Amniotic epithelial cell (primary cell): Measurements from ENCODE around the gene PCNX2.

Experiments
- DNase-seq: peaks from one replicate; pipeline ENCODE4 v3.0.0-alpha.2; 2010; ENCODE audit warnings: low read depth

PCNX2 gene

GRCh38 chr1:233315718-233316301, 20.3 kb upstream of the PCNX2 start:
- DNase-seq, result no peak

DNA sequence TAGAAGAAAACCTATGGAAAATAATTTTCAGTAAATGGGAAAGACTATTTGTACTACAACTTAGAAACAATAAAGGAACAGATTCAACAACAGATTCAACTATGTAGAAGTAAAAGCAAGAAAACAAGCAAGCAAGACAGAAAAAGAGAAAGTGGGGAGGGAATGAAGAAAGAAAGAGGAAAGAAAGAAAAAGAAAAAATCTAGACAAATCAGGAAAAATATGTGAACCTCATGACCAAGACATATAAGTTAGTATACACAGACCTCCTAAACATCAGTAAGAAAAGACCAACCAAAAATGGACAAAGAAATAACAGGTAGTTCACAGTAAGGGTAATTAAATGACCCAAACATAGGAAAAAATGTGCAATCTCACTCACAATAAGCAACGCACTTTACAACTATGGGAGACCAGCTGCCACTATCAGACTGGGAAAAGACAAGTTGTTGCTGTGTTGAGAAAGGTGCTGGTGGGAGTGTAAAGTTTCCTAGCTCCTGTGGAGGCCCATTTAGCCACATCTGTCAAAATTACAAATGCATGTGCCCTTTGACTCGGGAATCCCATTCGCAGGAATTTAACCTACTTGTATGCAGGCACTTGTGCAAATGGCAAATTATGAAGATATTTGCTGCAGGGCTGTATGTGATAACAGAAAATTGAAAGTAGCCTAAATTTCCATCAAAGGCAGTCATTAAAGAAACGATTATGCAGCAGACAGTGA, 18.1 kb upstream of the PCNX2 start:
- DNase-seq, result no peak

DNA sequence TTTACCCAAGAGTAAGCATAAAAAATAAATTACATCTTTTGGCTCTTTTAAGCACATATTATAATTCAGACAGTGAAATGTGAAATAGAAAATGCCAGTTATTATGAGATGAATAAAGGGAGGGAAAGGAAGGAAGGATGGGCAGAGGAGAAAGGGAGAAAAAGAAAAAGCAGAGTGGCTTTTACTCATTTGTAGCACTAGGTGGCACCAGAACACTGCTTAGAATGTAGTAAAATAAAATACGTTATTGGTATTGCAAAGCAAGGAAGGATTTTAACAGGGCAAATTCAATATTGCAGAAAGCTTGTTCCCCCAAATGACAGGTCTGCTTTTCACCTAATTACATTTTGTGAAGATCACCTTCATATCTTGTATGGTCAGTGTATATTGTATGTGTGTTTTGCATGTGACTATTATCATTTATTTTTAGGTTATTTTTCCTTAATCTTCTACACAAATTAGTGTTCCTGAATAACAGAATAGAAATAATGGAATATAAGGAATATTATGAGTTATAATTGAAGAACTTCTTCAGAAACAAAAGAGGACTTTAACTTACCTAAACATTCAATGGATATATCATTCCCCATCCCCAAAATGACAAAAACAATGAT, 9.1 kb upstream of the PCNX2 start:
- DNase-seq, result peak; percentile 16

DNA sequence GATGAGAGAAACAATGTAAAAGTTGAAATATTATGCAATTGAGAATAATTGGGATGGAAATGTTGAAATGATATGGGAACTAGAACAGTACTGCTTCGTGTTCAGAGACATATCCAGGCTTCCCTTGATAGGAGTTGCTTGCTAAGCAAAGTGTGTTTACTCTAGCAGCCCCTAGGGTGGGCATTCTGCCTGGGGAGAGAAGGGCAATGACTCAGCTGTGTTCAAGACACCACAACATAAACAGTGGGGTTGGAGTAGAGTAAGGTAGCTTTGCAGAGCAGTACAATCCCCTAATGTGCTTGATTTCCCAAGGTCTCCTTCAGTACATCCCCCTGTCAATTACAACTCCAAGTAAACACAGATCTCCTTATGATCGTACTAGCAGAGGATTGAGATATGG, 4.8 kb upstream of the PCNX2 start:
- peak; percentile 21 for DNase-seq

GRCh38 chr1:233299450-233299849, 3.9 kb upstream of the PCNX2 start:
- no peak for DNase-seq

- DNase-seq, result no peak
Observed at GRCh38 chr1:233295975-233296322, 424 bp upstream of the PCNX2 start.

DNA sequence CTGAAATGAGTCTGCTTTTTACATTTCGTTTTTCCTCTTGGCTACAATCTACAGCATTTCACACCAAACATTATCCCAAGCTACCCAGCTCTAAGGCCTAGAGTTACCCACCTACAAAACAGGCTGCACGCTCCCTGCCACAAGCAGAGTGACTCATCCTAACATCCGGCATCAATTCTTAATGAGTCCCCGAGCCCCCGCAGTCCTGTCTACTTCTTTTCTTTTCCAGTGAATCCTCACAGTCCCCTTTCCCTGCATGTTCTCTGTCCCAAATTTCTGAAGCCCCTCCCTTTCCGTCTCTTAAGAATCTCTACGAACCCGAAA, 650 bp downstream of the PCNX2 start:
- peak; percentile 58 for DNase-seq

DNA sequence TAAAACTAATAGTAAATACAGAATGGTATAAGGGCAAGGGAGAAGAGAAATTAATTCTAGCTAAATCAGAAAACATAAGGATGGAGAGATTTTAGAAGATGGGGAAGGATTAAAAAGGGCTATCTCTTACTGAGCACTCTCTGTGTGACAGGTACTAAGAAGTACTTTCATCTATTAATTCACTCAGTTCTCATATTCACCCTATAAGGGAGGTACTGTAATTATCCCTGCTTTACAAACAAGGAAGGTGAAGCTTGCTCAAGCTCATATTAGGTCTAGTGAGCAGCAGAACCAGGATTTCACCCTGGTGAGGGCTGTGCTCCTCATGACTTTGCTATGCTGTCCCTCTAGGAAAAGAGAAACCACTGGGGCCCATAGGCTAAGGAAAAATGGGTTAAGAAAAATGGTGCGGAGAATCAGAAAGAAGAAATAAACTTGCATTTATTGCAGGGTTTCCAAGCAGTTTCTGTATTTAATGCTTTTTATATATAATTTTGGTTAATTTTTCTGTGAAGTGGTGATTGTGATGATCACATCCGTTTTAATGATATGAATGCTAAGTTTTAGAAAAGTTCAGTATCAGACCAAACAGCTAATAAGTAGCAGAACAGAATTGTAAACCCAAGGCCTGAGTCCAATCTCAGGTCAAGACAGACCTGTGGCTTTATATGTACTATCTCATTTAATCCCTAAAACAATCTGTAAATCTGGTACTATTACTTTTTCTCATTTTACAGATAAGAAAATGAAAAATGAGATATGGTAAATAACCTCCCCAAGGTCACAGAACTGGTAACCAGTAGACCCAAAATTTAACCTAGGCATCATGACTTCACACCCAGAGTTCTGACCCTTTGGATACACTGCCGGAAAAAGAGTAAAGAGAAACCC, 1.7 kb downstream of the PCNX2 start:
- no peak for DNase-seq

GRCh38 chr1:233290396-233291034, 5.0 kb downstream of the PCNX2 start:
- no peak for DNase-seq

DNA sequence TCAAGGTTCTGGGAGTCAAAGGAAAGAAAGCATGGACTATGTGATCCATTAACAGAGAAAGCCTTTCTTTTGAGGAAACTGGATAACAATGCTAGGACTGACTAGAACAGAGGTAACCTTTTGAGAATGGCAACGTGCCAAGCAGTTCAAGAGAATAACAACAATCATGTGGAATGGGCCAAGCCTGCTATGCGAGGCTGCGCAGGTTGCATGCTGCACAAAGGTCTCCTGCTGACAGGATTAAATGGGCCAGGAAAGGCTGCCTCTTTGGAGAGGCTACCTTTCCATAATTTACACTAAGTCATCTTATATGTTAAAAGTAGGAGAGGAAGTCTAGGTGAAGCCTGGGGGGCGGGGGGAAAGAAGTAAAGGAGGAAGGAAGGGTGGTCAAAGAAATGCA, 5.8 kb downstream of the PCNX2 start:
- DNase-seq, result no peak

- DNase-seq, result no peak
Observed at GRCh38 chr1:233282582-233282886, 13.0 kb downstream of the PCNX2 start.

DNA sequence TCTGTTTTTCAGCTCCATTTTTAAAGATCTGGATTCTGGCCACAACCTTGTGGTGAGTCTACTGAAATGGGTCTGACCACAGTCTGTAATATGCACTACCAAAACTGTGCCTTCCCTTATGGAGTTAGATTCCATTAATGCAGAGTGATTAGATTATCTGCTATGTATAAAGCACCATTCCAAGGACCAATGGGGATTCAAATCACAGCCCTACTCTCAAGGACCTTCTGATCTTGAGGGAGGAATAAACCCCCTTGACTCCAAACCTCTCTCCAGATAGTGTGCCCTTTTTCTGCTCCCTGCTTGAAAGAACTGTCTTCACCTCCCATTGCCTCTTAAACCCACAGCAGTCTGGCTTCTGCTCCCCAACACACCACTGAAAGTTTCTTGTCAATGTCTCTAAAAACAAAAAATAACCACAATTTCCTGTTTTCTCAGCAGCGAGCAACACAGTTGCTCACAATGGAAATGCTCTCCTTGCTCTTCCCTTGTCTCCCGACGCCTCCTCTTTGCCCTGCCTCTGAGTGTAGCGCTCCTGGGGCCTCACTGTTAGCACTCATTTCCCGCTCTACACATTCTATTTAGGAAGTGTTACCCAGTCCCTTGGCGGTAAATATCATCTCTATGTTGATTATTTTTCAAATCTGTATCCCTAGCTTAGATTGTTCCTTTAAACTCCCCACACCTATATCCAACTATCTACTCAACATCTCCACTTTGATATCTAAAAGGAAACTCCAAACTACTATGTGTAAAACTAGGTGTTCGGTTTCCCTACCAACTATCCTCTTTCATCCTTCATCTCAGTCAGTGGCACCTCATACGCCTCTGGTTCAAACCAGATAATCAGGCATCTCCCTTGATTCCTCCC, 13.6 kb downstream of the PCNX2 start:
- peak; percentile 44 for DNase-seq

GRCh38 chr1:233279971-233280370, 15.6 kb downstream of the PCNX2 start:
- no peak for DNase-seq

- DNase-seq, result no peak
Observed at GRCh38 chr1:233278631-233279030, 16.9 kb downstream of the PCNX2 start.

- no peak for DNase-seq
Observed at GRCh38 chr1:233277637-233278606, 17.6 kb downstream of the PCNX2 start.

GRCh38 chr1:233269656-233270055, 25.9 kb downstream of the PCNX2 start:
- DNase-seq, result peak; percentile 77

GRCh38 chr1:233268389-233269022, 27.0 kb downstream of the PCNX2 start:
- DNase-seq, result no peak

- no peak for DNase-seq
Observed at GRCh38 chr1:233261695-233262094, 33.8 kb downstream of the PCNX2 start.

DNA sequence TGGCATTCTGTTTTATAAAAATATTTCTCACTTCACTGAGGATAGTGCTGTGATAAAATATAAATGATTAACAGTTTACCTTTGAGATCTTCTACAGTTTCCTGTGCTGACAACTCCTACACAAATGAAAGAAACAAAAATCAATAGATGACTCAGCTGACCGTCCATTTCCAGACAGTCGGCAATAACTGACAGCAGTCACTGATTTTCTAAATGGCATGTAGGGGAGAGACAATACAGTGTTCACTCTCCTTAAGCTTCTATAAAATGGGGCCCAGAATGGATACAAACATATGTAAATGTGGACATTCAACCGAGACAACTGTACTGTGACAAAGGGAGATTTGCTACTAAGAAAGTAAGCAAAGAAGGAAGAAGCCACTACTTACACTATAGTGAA, 34.3 kb downstream of the PCNX2 start:
- DNase-seq, result no peak

DNA sequence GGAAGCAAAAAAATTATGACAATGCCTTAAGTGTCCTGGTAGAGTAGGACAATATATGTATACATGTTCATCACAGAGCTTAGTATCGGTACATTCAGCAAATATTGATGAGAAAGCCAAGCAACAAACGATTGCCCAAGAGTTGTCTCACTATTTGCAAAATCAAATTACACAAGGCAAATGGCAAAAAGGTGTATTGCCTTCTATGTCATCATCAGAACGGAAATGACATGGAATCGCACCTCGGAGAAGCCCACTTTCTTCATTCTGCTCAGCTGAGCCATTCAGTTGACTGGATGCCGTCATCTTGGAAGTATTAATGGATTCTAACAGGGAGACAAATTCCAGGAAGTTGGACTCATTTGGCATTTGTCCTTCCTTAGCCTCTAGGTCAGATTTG, 37.7 kb downstream of the PCNX2 start:
- no peak for DNase-seq
